OCI-LY7 (cell line): ENCODE measurements around the gene SMIM14. TPM values are rescaled to one million over a fixed set of nuclear protein-coding genes. Genes with fewer than 3 reads are reported as not detected.
"Not testable (repeated sequence)": the region's sequence is repeated elsewhere in the genome, so short reads cannot be mapped to it uniquely, and the experiment has no call there.

Experiments used
- BruUV-seq: library from RNA; stranded (reverse); fragments of 400-500 nt; replicated peaks from 2 replicates; lab custom pipeline; 2021; lab: Mats Ljungman, UMichigan
- CTCF ChIA-PET: fragments of 300-600 bp; sonication (Branson Sonifier 250); formaldehyde crosslinking; loops from one replicate; lab custom pipeline; 2022; ENCODE audit warnings: antibody characterized with exemption; ENCODE audit not compliant: unreplicated experiment; lab: Charles Lee
- POLR2A ChIA-PET: fragments of 300-600 bp; sonication (Branson Sonifier 250); formaldehyde crosslinking; loops from one replicate; lab custom pipeline; 2022; ENCODE audit warnings: antibody characterized with exemption; lab: Charles Lee
- DNase-seq: peaks from one replicate; pipeline ENCODE4 v3.0.0-alpha.2; 2015; ENCODE audit warnings: low spot score
- H2AFZ ChIP-seq: fragments of 200-600 bp; sonication (generic), shearing (Covaris generic); 2 replicates; pipeline ENCODE4 v1.6.1; 2014; ENCODE audit warnings: mild to moderate bottlenecking, antibody characterized with exemption, low read length, moderate library complexity
- H3K27ac ChIP-seq: fragments of 200-600 bp; sonication (generic); 2 replicates; pipeline ENCODE4 v1.5.1; 2014; ENCODE audit warnings: mixed run types, low read depth, mild to moderate bottlenecking, moderate library complexity, low read length, inconsistent platforms; ENCODE audit not compliant: poor library complexity, severe bottlenecking
- H3K36me3 ChIP-seq: fragments of 200-600 bp; sonication (generic); 2 replicates; pipeline ENCODE4 v1.6.1; 2014; ENCODE audit warnings: mild to moderate bottlenecking, antibody characterized with exemption, low read length, moderate library complexity, mixed read lengths; ENCODE audit not compliant: insufficient read depth
- H3K4me1 ChIP-seq: fragments of 200-600 bp; sonication (generic); 2 replicates; pipeline ENCODE4 v1.5.1; 2014; ENCODE audit warnings: mild to moderate bottlenecking, low read length; ENCODE audit not compliant: insufficient read depth, poor library complexity, severe bottlenecking
- H3K4me2 ChIP-seq: fragments of 200-600 bp; sonication (generic); 2 replicates; pipeline ENCODE4 v1.6.1; 2014; ENCODE audit warnings: mild to moderate bottlenecking, low read length
- H3K4me3 ChIP-seq: fragments of 200-600 bp; sonication (generic); 2 replicates; pipeline ENCODE4 v1.5.1; 2014; ENCODE audit warnings: mild to moderate bottlenecking, low read depth, low read length; ENCODE audit not compliant: poor library complexity, severe bottlenecking
- H3K79me2 ChIP-seq: fragments of 200-600 bp; sonication (generic); 2 replicates; pipeline ENCODE4 v1.6.1; 2016; ENCODE audit warnings: low read depth, mild to moderate bottlenecking, low read length, moderate library complexity, mixed read lengths; ENCODE audit not compliant: insufficient read depth
- H3K9me2 ChIP-seq: fragments of 200-600 bp; sonication (generic); 2 replicates; pipeline ENCODE4 v1.6.1; 2016; ENCODE audit warnings: mild to moderate bottlenecking, low read length, mixed read lengths; ENCODE audit not compliant: insufficient read depth
- H3K9me3 ChIP-seq: fragments of 200-600 bp; sonication (generic); 2 replicates; pipeline ENCODE4 v1.6.1; 2014; ENCODE audit warnings: mild to moderate bottlenecking, mixed run types, low read length, mixed read lengths
- H4K20me1 ChIP-seq: fragments of 200-600 bp; sonication (generic); 2 replicates; pipeline ENCODE4 v1.6.1; 2014; ENCODE audit warnings: mild to moderate bottlenecking, antibody characterized with exemption, low read length, moderate library complexity, mixed read lengths; ENCODE audit not compliant: insufficient read depth
- EZH2phosphoT487 ChIP-seq: fragments of 200-600 bp; sonication (generic); IDR thresholded peaks from 2 replicates; pipeline ENCODE4 v1.6.1; 2018; ENCODE audit warnings: low read depth, borderline replicate concordance, mild to moderate bottlenecking, mixed run types, antibody characterized with exemption, low read length, moderate library complexity, mixed read lengths
- intact Hi-C: fragments of 100-400 bp; cut with micrococcal nuclease; formaldehyde crosslinking; loops from one replicate; pipeline ENCODE4 v1.10.0; 2022; ENCODE audit not compliant: unreplicated experiment
- total RNA-seq, 2 experiments: library from RNA; depleted of rRNA in 1 of 2; stranded (reverse); fragments of >200 nt in 1 of 2; shearing (Covaris generic) in 1 of 2; gene quantifications; 2 replicates each; pipeline ENCODE4 v1.2.3, GENCODE V29; 2014 to 2022
- TF ChIP-seq, protein P1 (sequence below): fragments of 200-600 bp; sonication (generic); conservative IDR thresholded peaks from 2 replicates; pipeline ENCODE4 v1.5.1; 2014; ENCODE audit warnings: mild to moderate bottlenecking, antibody characterized with exemption, low read length, moderate library complexity, mixed read lengths

Gene SMIM14
- total RNA-seq, 2 experiments from 2014 or later = 1.8 TPM; not detected in 1

DNA sequence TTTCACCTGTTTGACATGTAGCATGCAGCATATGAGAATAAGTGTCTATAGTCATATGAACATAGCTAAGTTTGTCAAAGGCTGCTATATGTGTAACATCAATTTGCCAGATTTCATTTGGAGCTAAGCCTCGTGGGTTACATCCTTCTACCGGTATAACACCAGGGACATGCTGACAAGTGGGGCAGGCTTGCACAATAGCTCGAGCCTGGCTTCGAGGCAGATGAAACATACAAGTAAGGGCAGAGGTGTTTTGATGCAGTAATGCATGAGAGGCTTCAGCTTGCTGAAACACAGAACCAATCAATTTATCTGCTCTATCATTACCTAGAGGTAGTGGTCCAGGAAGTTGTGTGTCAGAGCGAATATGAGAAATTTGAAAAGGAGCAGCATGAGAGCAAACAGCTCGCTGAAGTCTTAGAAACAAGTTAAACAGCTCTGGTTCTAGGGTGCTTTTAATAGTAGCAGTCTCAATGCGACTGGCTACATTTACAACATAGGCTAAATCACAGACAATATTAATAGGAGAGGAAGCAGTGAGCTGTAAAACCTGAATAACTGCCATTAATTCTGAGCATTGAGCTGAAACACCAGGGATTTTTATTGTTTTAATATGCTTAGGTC is 96.6 kb downstream of the SMIM14 start:
- POLR2A ChIA-PET = interaction anchor here (0.6 to 1.1 kb wide), 3 partner anchors 12 to 467 kb away, joined by 3 read pairs; no protein-coding TSS in a partner anchor
- intact Hi-C loops = no loop called here
- H3K4me2 ChIP-seq = no peak overlapping the region

DNA sequence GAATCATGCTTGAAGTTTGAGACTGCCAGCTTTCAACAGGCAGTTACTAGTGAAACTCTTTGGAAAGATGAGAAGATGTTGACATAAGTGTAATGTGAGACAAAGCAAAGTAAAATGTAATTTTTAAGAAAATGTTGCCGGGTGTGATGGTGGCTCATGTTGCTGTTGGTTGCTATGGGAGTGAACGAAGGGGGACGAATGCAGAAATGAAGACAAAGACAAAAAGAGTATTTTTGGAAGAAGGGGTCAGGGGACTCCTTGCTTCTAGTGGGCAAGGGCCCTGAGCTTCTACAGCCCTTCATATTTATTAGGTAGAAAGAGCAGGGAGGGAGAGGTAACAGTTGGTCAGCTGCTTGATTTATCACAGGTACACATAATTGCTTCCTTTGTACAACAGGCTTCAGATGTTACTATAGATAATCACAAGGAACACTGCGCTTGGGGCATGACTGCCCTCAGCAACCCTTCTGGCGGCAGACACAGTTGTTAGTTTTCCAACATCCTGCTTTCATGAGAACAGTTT is 99.5 kb downstream of the SMIM14 start:
- no TSS peak for BruUV-seq
- Histone ChIP-seq H4K20me1 (no peaks in the 10 kb centered on the region), H3K36me3 (no peaks in the 10 kb centered on the region), H3K4me2 (no peak overlapping the region), H2AFZ (no peak overlapping the region), H3K9me3 (no peaks in the 10 kb centered on the region), H3K9me2 (no peaks in the 10 kb centered on the region), H3K4me1 (no peaks in the 10 kb centered on the region), H3K4me3 (no peak overlapping the region), H3K27ac (no peak overlapping the region), H3K79me2 (no peaks in the 10 kb centered on the region)
- CTCF ChIA-PET = no interaction called here
- TF ChIP-seq EZH2phosphoT487 = no peak
- TF ChIP-seq, protein P1, sequence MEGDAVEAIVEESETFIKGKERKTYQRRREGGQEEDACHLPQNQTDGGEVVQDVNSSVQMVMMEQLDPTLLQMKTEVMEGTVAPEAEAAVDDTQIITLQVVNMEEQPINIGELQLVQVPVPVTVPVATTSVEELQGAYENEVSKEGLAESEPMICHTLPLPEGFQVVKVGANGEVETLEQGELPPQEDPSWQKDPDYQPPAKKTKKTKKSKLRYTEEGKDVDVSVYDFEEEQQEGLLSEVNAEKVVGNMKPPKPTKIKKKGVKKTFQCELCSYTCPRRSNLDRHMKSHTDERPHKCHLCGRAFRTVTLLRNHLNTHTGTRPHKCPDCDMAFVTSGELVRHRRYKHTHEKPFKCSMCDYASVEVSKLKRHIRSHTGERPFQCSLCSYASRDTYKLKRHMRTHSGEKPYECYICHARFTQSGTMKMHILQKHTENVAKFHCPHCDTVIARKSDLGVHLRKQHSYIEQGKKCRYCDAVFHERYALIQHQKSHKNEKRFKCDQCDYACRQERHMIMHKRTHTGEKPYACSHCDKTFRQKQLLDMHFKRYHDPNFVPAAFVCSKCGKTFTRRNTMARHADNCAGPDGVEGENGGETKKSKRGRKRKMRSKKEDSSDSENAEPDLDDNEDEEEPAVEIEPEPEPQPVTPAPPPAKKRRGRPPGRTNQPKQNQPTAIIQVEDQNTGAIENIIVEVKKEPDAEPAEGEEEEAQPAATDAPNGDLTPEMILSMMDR = no peak
- DNase-seq = no peak
- POLR2A ChIA-PET = interaction anchor here (1.3 kb wide), 1 partner anchor 13 kb away, joined by 3 read pairs; no protein-coding TSS in a partner anchor
- intact Hi-C loops = no loop called here

More for the DNA sequence above, 96.6 kb downstream of the SMIM14 start:
- Histone ChIP-seq H3K36me3 (no peaks in the 10 kb centered on the region), H3K9me2 (no peaks in the 10 kb centered on the region), H3K9me3 (no peaks in the 10 kb centered on the region), H4K20me1 (no peaks in the 10 kb centered on the region), H2AFZ (no peak overlapping the region), H3K4me3 (no peak overlapping the region), H3K27ac (no peak overlapping the region), H3K79me2 (no peaks in the 10 kb centered on the region), H3K4me1 (no peaks in the 10 kb centered on the region)
- CTCF ChIA-PET = no interaction called here
- no TSS peak for BruUV-seq
- DNase-seq = no peak
- TF ChIP-seq, protein P1 = no peak
- no peak for TF ChIP-seq EZH2phosphoT487

DNA sequence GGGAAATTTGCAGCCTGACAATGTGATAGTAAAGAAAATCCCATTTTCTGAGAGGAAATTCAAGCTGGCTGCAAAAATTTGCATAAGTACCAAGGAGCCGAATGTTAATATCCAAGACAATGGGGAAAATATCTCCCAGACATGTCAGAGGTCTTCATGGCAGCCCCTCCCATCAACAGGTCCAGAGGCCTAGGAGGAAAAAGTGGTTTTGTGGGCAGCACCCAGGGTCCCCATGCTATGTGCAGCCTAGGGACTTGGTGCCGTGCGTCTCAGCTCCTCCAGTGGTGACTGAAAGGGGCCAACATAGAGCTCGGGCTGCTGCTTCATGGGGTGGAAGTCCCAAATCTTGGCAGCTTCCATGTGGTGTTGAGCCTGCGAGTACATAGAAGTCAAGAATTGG is 105.1 kb downstream of the SMIM14 start:
- no peaks in the 10 kb centered on the region for H3K9me2 ChIP-seq
- no peak for DNase-seq
- H3K4me1 ChIP-seq = peaks cover under 1% of the 10 kb centered on the region
- no peaks in the 10 kb centered on the region for H3K79me2 ChIP-seq
- CTCF ChIA-PET = no interaction called here
- no peaks in the 10 kb centered on the region for H4K20me1 ChIP-seq
- H3K4me3 ChIP-seq = no peak overlapping the region
- TF ChIP-seq EZH2phosphoT487 = no peak
- TF ChIP-seq, protein P1 = no peak
- H3K36me3 ChIP-seq = no peaks in the 10 kb centered on the region
- no peak overlapping the region for H3K4me2 ChIP-seq
- H3K9me3 ChIP-seq = no peaks in the 10 kb centered on the region
- BruUV-seq = no TSS peak
- POLR2A ChIA-PET = no interaction called here
- H2AFZ ChIP-seq = no peak overlapping the region
- intact Hi-C loops = no loop called here
- H3K27ac ChIP-seq = no peak overlapping the region

GRCh38 chr4:39532237-39532636 is 106.4 kb downstream of the SMIM14 start:
- H3K4me3 ChIP-seq, H3K9me2 ChIP-seq, DNase-seq, BruUV-seq, H3K4me2 ChIP-seq, CTCF ChIA-PET, H3K27ac ChIP-seq, H4K20me1 ChIP-seq, H3K9me3 ChIP-seq, H3K36me3 ChIP-seq, POLR2A ChIA-PET, H2AFZ ChIP-seq, H3K79me2 ChIP-seq, H3K4me1 ChIP-seq, intact Hi-C loops: not testable (repeated sequence)
